GM21515 (cell line): ENCODE data around the gene B9D1.
A peak's percentile ranks its signal among the peaks of the same experiment; 100 is the strongest.

ENCODE experiments used
- ATAC-seq: cut with Tn5 transposase; IDR thresholded peaks from one replicate; pipeline ENCODE4 v1.9.1; 2021; ENCODE audit not compliant: unreplicated experiment

The B9D1 gene, protein sequence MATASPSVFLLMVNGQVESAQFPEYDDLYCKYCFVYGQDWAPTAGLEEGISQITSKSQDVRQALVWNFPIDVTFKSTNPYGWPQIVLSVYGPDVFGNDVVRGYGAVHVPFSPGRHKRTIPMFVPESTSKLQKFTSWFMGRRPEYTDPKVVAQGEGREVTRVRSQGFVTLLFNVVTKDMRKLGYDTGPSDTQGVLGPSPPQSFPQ

GRCh38 chr17:19362277-19363113, at the start of gene B9D1:
Gene B9D1, minus strand, starts transcription at chr17:19362723. Its CDS starts 154 bp downstream, at chr17:19362569.
- peak; percentile 69 for ATAC-seq

DNA sequence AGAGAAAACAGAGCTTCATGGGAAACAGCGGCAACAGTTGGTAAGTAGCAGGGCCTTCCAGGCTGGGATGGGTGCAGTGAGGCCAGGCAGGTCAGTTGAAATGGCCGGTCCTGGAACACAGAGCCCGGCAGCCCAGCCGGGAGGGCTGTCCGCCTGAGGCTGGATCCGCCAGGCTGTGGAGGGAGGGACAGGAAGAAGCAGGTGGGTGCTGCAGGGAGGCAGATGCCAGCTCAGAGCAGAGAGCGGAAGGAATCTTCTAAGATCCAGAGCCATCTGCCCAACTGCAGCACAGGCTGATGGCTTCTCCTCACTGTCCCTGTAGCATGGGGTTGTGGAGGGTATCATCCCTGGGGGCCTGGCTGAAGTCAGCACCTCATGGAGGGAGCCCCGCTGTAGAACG, 49.1 kb upstream of the B9D1 start:
- ATAC-seq: no peak

- ATAC-seq: no peak
These were observed 48.5 kb upstream of the B9D1 start, which contains the start of gene RNF112 for GRCh38 chr17:19410875-19411620. Gene RNF112, plus strand, starts transcription at chr17:19411232. Its CDS starts 177 bp downstream, at chr17:19411409.

DNA sequence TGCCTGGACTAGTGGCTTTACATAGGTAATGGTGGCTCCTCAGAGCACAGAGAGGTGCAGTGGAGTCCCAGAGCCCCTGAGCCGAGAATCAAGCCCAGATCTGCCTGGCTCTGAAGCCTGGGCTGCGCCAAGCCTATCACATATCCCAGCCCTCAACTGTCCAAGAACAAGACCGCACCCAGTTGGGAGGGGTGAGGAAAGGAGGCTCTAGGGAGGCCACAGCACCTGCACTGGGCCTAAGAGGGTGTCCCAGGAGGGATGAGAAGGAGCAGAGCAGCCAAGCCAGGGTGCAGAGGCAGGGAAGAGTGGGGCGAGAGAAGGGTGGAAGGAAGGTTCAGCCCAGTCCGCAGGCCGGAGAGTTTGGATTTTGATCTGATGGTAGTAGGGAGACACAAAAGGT, 47.6 kb upstream of the B9D1 start:
- ATAC-seq: no peak

DNA sequence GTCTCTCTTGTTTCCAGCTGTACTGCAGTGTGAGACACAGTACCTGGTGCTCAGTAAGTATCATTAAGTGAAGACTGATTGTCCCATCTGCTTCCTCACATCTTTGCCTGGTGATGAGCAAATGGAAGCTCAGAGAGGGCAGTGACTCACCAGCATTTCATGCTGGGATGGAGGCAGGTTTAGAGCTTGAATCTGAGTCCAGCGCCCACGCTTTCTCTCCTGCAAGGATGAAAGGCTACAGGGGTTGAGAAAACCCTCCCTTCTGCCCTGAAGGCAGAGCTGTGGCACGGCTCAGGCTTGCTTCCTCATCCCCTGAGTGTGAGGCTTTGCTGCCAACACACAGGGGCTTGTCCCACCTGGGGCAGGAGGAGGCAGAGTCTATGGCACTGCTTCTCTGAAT, 47.0 kb upstream of the B9D1 start:
- no peak for ATAC-seq

- ATAC-seq: no peak
These were observed 46.5 kb upstream of the B9D1 start for GRCh38 chr17:19409066-19409465.

DNA sequence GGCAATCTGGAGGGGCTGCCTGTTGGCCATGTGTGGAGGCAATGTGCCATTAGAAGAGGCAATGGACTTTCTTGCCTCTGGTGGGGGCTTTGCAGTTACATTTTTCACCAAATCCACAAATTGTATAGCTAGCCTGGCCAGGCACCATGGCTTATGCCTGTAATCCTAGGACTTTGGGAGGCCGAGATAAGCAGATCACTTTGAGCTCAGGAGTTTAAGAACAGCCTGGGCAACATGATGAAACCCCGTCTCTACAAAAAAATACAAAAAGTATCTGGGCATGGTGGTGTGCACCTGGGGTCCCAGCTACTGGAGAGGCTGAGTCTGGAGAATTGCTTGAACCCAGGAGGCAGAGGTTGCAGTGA, 45.8 kb upstream of the B9D1 start:
- ATAC-seq: no peak

DNA sequence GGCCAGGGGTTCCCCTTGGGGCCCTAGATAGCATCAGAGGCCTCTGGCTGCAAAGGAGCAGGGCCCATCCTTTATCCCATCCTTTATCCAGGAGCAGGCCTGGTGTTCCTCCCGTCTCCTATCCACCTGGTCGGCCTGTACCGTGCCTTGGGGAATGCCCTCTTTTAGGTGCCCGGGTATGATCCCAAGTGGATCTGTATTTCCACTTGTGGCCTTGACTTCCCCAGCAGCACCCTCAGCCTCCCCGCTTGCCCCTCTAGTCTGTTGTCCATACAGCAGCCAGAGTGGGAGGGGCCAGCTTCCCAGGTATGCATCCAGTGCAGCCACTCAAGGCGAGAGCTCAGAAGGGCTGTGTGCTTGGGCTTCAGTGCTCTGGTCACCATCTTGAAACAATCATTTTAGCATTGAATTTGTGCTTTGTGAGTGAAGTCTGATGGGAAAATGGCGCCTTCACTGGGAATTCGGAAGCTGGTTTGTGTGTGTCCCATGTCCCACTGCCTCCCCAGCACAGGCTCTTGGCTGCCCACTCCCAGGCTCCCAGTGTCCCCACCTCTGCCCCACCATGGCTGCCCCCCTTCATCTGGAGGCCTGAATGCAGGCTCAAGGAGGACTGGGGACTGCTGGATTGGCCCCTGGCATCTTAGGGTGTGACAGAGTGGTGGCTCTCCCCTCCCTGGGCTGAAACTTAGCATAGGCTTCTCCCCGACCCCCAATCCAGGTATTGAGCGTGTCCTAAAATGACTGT, 45.2 kb upstream of the B9D1 start:
- ATAC-seq: no peak

GRCh38 chr17:19405114-19405513, 42.6 kb upstream of the B9D1 start:
- no peak for ATAC-seq

DNA sequence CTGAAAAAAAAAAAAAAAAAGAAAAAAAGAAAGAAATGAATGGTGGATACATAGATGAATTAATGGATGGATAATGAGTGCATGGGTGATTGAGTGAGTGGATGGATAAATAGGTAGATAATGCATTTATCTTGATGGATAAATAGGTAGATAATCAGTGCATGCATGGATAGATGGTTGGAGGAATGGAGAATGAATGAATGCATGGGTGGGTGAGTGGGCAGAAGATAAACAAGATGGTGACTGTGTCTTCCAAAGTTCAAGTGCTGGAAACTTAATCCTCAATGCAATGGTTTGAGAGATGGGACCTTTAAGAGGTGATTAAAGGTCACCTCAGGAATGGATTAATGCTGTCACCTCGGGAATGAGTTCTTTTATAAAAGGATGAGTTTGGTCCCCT, 41.7 kb upstream of the B9D1 start:
- no peak for ATAC-seq

GRCh38 chr17:19403021-19403420, 40.5 kb upstream of the B9D1 start:
- no peak for ATAC-seq

DNA sequence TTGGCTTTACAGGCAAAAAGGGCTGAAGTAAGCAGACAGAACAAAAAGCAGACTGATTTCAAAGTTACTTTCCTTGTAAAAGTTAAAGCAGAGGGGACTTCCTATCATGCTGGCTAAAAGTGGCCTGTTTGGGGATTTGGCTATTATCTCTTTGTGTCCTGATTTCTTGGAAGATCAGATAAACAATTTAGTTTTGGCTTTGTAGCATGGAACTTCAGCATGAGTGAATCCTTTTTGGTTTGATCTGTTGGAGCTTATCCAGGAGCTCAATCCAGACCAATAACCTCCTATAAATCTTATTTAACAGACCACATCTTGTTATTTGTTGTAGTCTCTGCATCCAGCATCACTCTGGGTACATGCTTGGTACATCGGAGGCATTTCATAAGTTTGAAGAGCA, 39.6 kb upstream of the B9D1 start:
- ATAC-seq: no peak

GRCh38 chr17:19401321-19402010, 38.9 kb upstream of the B9D1 start:
- ATAC-seq: no peak

DNA sequence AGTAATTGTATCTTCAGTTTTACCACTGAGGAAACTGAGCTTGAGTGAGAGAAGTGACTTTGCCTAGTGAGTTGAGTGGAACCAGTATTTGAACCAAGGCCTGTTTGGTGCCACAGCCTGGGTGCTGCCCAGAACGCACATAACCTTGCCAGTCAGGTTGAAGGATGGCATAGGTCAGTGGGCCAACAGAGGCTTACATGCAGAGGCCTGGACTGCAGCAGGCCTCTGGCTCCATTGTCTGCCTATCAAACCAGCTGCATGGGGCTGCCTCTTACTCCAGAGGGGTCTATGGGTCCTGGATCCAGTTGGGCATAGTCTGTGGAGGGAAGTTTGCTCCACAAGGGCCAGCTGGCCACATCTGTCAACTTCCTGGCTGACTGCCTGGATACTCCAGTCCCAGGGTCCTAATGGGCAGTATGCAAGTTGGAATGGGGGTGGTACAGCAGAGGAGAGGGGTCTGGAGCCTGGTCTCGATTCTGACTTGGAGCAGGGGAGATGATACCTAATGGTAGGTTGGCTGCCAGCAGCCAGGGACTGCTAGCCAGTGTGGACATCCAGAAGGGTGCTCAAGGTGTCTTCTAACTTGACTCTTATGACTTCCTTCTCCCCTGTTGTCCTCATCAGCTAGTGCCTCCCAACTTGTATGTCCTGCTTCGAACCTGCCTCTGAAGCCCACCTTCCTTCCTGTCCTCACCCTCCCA, 37.4 kb upstream of the B9D1 start:
- ATAC-seq: no peak

DNA sequence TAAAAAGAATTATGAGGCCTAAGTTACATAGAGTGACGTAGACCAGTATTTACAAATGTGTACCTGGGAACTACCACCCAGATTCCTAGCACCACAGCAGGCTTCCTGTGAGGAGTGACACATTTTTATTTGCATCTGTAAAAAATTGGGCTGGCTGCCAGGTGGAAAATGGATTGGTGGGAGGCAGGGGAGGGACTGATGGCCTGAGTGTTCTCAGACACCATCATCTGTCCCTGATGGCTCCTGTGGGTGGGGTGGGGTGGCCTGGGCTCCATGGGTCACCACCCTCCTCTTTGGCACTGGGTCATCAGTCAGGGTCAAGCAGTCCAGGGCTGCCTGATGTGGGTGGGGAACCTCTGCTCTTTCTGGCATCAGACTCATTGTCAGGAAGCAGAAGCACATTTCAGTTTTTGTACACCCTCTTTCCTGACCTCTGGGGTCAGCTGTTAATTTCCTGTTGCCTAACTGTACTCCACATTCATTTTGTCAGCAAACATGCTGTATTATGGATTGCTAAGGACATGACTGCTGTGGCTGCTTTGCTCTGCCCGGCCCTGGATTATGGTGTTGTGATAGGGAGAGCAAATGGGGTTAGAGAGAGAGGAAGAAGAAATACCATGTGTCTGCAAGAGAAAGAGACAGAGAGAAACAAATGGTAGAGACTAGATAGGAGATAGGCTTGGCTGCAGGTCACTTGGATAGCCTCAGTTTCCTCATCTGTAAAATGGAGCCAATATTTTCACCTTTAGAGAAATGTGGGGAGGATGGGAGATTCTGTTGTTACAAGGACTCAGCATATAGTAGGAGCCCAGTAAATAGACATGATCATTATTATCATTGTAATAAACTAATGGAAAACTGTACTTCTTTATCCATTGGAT, 36.0 kb upstream of the B9D1 start:
- ATAC-seq: no peak

DNA sequence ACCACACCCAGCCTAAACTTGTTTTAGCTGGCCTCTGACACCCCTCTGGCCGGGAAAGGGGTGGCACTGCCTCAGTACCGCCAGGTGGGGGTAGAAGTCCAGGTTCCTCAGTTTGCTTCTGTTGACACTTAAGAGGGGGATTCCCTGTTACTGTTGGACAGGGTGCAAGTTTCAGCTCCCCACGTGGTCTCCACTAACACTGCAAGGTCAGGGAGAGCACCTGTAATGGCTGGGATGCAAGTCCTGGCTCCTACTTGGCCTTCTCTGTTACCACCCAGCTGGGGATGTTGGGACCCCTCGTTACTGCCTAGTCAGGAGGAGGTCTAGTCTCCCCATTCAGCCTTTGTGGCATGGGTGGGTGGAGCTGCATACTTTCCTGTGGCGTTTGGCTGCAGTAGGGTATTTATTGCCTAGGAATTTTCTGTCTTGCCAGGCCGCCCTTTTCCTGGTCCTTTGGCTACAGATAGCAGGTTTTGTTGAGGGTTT, 35.1 kb upstream of the B9D1 start:
- ATAC-seq: no peak

DNA sequence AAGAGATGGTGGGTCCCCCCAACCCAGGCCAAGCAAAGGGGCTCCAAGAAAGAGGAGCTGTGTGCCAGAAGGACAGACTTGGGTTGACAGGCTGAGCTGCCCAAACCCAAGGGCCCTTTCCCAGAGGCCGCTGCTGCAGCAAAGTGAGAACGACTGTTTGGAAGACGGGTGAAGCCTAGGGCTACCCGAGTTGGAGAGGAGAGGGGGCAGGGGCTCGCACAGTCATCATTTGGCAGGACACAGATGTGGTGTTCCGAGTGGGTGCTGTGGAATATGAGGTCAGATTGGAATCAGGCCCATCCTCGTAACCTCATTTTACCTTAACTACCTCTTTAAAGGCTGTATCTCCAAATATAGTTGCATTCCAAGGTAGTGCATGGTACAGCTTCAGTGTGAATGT, 29.8 kb upstream of the B9D1 start:
- no peak for ATAC-seq

DNA sequence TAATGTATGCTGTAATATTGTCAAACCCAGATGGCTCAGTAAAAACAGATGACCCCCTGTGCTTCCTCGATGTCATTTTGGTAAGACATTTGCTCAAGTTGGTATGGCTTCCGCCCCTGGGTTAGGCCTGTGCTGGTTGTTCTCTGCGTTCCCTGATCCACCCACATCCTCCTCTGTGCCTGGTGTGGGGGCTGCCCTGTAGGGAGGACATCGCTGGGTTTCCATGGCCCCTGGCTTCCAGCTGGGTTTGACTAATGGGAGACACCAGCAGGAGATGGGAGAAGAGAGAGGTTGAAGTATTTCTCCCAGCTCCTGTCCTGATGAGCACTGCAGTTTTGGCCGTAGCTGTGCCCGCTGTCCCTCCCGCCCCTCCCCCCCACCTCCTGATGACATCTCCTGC, 28.9 kb upstream of the B9D1 start:
- ATAC-seq: no peak

- no peak for ATAC-seq
These were observed 28.4 kb upstream of the B9D1 start for GRCh38 chr17:19390951-19391350.
